Upper lobe of right lung (tissue), 1 donor: ENCODE data around the gene PRUNE1. TPM values are rescaled to one million over a fixed set of nuclear protein-coding genes. Genes with fewer than 3 reads are reported as not detected.

Source experiments
- ATAC-seq: fragments of 200-7000 bp; cut with Tn5 transposase; one replicate; pipeline ENCODE4 v1.9.1; 2020; ENCODE audit warnings: mild to moderate bottlenecking, moderate library complexity
- DNase-seq: peaks from one replicate; pipeline ENCODE4 v3.0.0-alpha.2; 2020
- H3K27ac ChIP-seq: fragments of 200-600 bp; one replicate; pipeline ENCODE4 v1.8.0; 2022
- H3K27me3 ChIP-seq: fragments of 200-600 bp; one replicate; pipeline ENCODE4 v1.8.0; 2022; ENCODE audit warnings: mild to moderate bottlenecking
- H3K36me3 ChIP-seq: fragments of 200-600 bp; one replicate; pipeline ENCODE4 v1.8.0; 2022
- H3K4me1 ChIP-seq: fragments of 200-600 bp; one replicate; pipeline ENCODE4 v1.8.0; 2022
- H3K4me3 ChIP-seq: fragments of 200-600 bp; one replicate; pipeline ENCODE4 v1.8.0; 2022; ENCODE audit warnings: mild to moderate bottlenecking
- H3K9me3 ChIP-seq: fragments of 200-600 bp; one replicate; pipeline ENCODE4 v1.8.0; 2022
- CTCF ChIP-seq: fragments of 200-600 bp; IDR thresholded peaks from one replicate; pipeline ENCODE4 v1.8.0; 2022; ENCODE audit warnings: antibody characterized with exemption
- intact Hi-C: fragments of 100-400 bp; cut with DNase I; formaldehyde crosslinking; loops from one replicate; pipeline ENCODE4 v1.11.0; 2022
- total RNA-seq: library from RNA; stranded (reverse); fragmentation: NEBNext Ultra II Directional; extraction: Animal tissue kit (Norgen Biotek cat#: 25700); gene quantifications from one replicate; pipeline ENCODE4 v1.2.1, GENCODE V29; 2021
- donor health status: DM: no; HTN: yes; CAD: no; lungs with severe emphysema.

PRUNE1 gene
- total RNA-seq, 1 donor from 2014 or later: 18.3 TPM

- peak; percentile 81 for DNase-seq
- Histone ChIP-seq H3K4me1 (peaks cover 37% of the 10 kb centered on the region), H3K27me3 (no peaks in the 10 kb centered on the region), H3K36me3 (no peaks in the 10 kb centered on the region), H3K9me3 (no peaks in the 10 kb centered on the region), H3K4me3 (no peak overlapping the region), H3K27ac (peak overlapping the region; percentile 36)
- TF ChIP-seq CTCF: no peak
- ATAC-seq: peak; percentile 67
- intact Hi-C loops: no loop called here
Observed at GRCh38 chr1:150981177-150981804, 27.0 kb upstream of the PRUNE1 start.

- no peaks in the 10 kb centered on the region for H3K27me3 ChIP-seq
- peak within 1 kb of the TSS; percentile 36 for H3K27ac ChIP-seq
- peaks cover 31% of the 10 kb centered on the region for H3K4me1 ChIP-seq
- DNase-seq (no peak), ATAC-seq (peak; percentile 37)
- no peaks in the 10 kb centered on the region for H3K9me3 ChIP-seq
- TF ChIP-seq CTCF: no peak
- no peak within 1 kb of the TSS for H3K4me3 ChIP-seq
- intact Hi-C loops: no loop called here
- H3K36me3 ChIP-seq: no peaks in the 10 kb centered on the region
Observed at GRCh38 chr1:150981805-150982712, 26.2 kb upstream of the PRUNE1 start, which contains the start of gene ANXA9. TSS of gene ANXA9 (plus strand) at chr1:150982292. CDS start at chr1:150983106, 814 bp downstream.

GRCh38 chr1:150985179-150985825 lies 22.9 kb upstream of the PRUNE1 start:
- Histone ChIP-seq H3K27ac (no peak overlapping the region), H3K4me3 (no peak overlapping the region), H3K9me3 (no peaks in the 10 kb centered on the region), H3K4me1 (no peaks in the 10 kb centered on the region), H3K27me3 (no peaks in the 10 kb centered on the region), H3K36me3 (no peaks in the 10 kb centered on the region)
- no peak for TF ChIP-seq CTCF
- no peak for ATAC-seq
- intact Hi-C loops: no loop called here
- DNase-seq: no peak

- no peak for TF ChIP-seq CTCF
- Histone ChIP-seq H3K36me3 (no peaks in the 10 kb centered on the region), H3K27me3 (no peaks in the 10 kb centered on the region), H3K27ac (no peak overlapping the region), H3K9me3 (no peaks in the 10 kb centered on the region), H3K4me3 (no peak overlapping the region), H3K4me1 (no peaks in the 10 kb centered on the region)
- DNase-seq (no peak), ATAC-seq (no peak)
- intact Hi-C loops: no loop called here
Observed at GRCh38 chr1:150987924-150988323, 20.3 kb upstream of the PRUNE1 start.

- Histone ChIP-seq H3K9me3 (no peaks in the 10 kb centered on the region), H3K4me1 (peaks cover 4% of the 10 kb centered on the region), H3K36me3 (peaks cover 10% of the 10 kb centered on the region), H3K27ac (no peak overlapping the region), H3K27me3 (no peaks in the 10 kb centered on the region), H3K4me3 (no peak overlapping the region)
- TF ChIP-seq CTCF: no peak
- no peak for ATAC-seq
- DNase-seq: no peak
- intact Hi-C loops: no loop called here
Observed at GRCh38 chr1:150992626-150993025, 15.6 kb upstream of the PRUNE1 start.
